Measurements from ENCODE around the gene C16orf90. TPM values are rescaled to one million over a fixed set of nuclear protein-coding genes. Genes with fewer than 3 reads are reported as not detected.
"Not testable (repeated sequence)": the region's sequence is repeated elsewhere in the genome, so short reads cannot be mapped to it uniquely, and the experiment has no call there.

The C16orf90 gene
- total RNA-seq, 1 donor from 2014 or later: not detected

DNA sequence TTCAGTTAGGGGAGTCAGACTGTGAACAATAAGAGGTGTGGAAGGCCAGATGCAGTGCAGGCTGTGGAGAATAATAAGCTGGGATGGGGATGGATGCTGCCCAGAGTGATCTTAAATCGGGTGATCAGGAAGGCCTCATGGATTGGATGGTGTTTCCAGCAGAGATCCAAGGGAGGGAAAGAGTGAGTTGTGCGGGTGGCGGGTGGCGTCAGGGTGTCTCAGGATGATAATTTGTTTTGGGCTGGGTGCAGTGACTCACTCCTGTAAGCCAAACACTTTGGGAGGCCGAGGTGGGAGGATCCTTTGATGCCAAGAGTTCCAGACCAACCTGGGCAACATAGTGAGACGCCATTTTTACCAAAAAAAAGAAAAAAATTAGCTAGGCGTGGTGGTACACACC lies 13.4 kb upstream of the C16orf90 start:
- H3K27me3 Mint-ChIP-seq (ENCODE audit: low read depth): no peaks in the 10 kb centered on the region
- intact Hi-C loops (cut with micrococcal nuclease): loop anchor here (10.0 kb wide), 2 partner anchors 106 to 454 kb away; partner anchors contain the start of gene SLX4
- no peaks in the 10 kb centered on the region for H3K9me3 Mint-ChIP-seq
- peak overlapping the region; percentile 74 for H3K27ac Mint-ChIP-seq
- H3K4me3 Mint-ChIP-seq (ENCODE audit: low read depth): no peak overlapping the region
- peaks cover 53% of the 10 kb centered on the region for H3K36me3 Mint-ChIP-seq (ENCODE audit: low read depth)
- no peak for DNase-seq (ENCODE audit: low spot score)
- H3K4me1 Mint-ChIP-seq (ENCODE audit: low read depth): peaks cover 53% of the 10 kb centered on the region

DNA sequence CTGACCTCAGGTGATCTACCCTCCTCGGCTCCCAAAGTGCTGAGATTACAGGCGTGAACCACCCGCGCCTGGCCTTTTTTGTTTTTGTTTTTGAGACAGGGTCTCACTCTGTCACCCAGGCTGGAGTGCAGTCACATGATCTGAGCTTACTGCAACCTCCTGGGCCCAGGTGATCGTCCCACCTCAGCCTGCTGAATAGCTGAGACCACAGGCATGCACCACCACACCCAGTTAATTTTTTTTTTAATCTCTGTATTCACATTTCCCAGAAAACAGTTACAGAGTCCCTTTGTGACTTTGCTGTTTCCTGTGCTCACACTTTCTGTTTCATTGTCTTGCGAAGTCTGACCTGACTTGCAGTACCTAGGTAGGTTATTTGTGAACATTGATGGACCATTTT lies 8.2 kb upstream of the C16orf90 start:
- peak; percentile 69 for DNase-seq (ENCODE audit: low spot score)
- intact Hi-C loops (cut with micrococcal nuclease): loop anchor here (5.0 to 10.0 kb wide), 6 partner anchors 111 to 769 kb away; partner anchors contain the start of genes SLX4, TFAP4 and ZNF263

DNA sequence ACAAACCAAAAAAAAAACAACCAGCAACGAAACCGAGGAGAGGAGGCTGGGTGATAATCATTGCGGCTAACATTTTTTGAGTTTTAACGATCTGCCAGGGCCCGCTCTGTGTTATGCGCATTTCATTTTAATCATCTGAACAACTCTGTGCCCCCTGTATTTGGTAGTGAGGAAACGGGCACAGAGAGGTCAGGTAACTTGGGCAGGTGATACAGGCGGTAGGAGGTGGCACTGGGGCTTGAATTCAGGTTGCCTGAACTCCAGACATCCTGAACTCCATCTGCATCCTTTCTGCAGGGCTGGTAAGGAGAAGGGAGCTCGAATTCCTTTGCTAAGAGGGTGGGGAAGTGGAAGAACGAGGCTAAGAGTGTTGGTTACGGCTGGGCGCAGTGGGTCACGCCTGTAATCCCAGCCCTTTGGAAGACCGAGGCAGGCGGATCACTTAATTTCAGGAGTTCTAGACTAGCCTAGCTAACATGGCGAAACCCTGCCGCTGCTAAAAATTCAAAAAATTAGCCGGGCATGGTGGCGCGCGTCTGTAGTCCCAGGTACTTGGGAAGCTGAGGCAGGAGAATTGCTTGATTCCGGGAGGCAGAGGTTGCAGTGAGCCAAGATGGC lies 6.6 kb upstream of the C16orf90 start:
- no peaks in the 10 kb centered on the region for H3K27me3 Mint-ChIP-seq (ENCODE audit: low read depth)
- peaks cover 51% of the 10 kb centered on the region for H3K4me1 Mint-ChIP-seq (ENCODE audit: low read depth)
- DNase-seq (ENCODE audit: low spot score): no peak
- H3K36me3 Mint-ChIP-seq (ENCODE audit: low read depth): peaks cover 15% of the 10 kb centered on the region
- peak overlapping the region; percentile 77 for H3K27ac Mint-ChIP-seq
- peak overlapping the region; percentile 95 for H3K4me3 Mint-ChIP-seq (ENCODE audit: low read depth)
- intact Hi-C loops (cut with micrococcal nuclease): loop anchor here (2.0 to 10.0 kb wide), 9 partner anchors 43 to 770 kb away; partner anchors contain the start of genes SLX4, TFAP4, ZNF174 and ZNF263
- no peaks in the 10 kb centered on the region for H3K9me3 Mint-ChIP-seq

More for the DNA sequence above, 8.2 kb upstream of the C16orf90 start:
- Mint-ChIP-seq H3K9me3 (no peaks in the 10 kb centered on the region), H3K4me3 (ENCODE audit: low read depth) (peak overlapping the region; percentile 69), H3K4me1 (ENCODE audit: low read depth) (peaks cover 57% of the 10 kb centered on the region), H3K27me3 (ENCODE audit: low read depth) (no peaks in the 10 kb centered on the region), H3K27ac (peak overlapping the region; percentile 93), H3K36me3 (ENCODE audit: low read depth) (peaks cover 22% of the 10 kb centered on the region)

DNA sequence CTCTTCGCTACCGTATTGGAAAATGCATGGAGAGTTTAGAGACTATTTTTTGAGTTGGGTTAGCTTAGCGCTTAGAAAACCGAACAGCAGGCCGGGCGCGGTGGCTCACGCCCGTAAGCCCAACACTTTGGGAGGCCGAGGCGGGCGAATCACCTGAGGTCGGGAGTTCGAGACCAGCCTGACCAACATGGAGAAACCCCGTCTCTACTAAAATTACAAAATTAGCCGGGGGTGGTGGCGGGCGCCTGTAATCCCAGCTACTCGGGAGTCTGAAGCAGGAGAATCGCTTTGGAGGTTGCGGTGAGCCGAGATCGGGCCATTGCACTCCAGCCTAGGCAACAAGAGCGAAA lies 6.1 kb upstream of the C16orf90 start:
- Mint-ChIP-seq H3K4me1 (ENCODE audit: low read depth) (peaks cover 51% of the 10 kb centered on the region), H3K4me3 (ENCODE audit: low read depth) (peak overlapping the region; percentile 95), H3K36me3 (ENCODE audit: low read depth) (peaks cover 15% of the 10 kb centered on the region), H3K27ac (peak overlapping the region; percentile 91)
- not testable (repeated sequence) for DNase-seq (ENCODE audit: low spot score); H3K27me3 Mint-ChIP-seq (ENCODE audit: low read depth); H3K9me3 Mint-ChIP-seq
- intact Hi-C loops (cut with micrococcal nuclease): loop anchor here (2.0 to 10.0 kb wide), 9 partner anchors 43 to 771 kb away; partner anchors contain the start of genes SLX4, TFAP4, ZNF174 and ZNF263

DNA sequence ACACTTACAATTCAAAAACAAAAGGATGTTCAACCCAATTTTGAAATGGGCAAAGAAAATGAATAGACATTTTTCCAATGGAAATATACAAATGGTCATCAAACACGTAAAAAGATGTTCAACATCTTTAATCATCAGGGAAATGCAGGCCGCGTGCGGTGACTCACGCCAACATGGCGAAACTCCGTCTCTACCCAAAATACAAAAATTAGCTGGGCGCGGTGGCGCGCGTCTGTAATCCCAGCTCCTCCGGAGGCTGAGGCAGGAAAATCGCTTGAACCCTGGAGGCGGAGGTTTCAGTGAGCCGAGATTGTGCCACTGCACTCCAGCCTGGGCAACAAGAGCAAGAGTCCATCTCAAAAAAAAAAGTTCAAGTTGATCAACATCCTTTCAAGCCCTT lies 3.7 kb upstream of the C16orf90 start:
- peak overlapping the region; percentile 37 for H3K4me3 Mint-ChIP-seq (ENCODE audit: low read depth)
- no peaks in the 10 kb centered on the region for H3K36me3 Mint-ChIP-seq (ENCODE audit: low read depth)
- intact Hi-C loops (cut with micrococcal nuclease): no loop called here
- peaks cover 31% of the 10 kb centered on the region for H3K4me1 Mint-ChIP-seq (ENCODE audit: low read depth)
- no peak overlapping the region for H3K27ac Mint-ChIP-seq
- H3K9me3 Mint-ChIP-seq: no peaks in the 10 kb centered on the region
- no peak for DNase-seq (ENCODE audit: low spot score)
- H3K27me3 Mint-ChIP-seq (ENCODE audit: low read depth): no peaks in the 10 kb centered on the region

DNA sequence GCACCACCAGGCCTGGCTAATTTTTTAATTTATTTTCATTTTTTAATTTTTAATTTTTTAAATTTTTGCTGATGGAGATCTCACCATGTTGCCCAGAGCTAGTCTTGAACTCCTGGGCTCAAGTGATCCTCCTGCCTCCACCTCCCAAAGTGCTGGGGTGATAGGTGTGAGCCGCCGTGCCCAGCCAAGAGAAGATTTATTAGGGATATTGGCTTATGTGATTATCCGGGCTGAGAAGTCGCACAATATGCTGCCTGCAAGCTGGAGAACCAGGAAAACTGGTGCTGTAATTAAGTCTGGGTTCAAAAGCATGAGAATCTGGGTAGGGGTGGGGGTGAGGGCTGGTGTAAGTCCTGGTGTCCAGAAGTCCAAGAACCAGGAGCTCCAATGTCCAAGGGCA lies 2.5 kb upstream of the C16orf90 start:
- H3K27me3 Mint-ChIP-seq (ENCODE audit: low read depth): no peaks in the 10 kb centered on the region
- H3K4me1 Mint-ChIP-seq (ENCODE audit: low read depth): peaks cover 23% of the 10 kb centered on the region
- no peaks in the 10 kb centered on the region for H3K36me3 Mint-ChIP-seq (ENCODE audit: low read depth)
- H3K9me3 Mint-ChIP-seq: no peaks in the 10 kb centered on the region
- DNase-seq (ENCODE audit: low spot score): no peak
- H3K4me3 Mint-ChIP-seq (ENCODE audit: low read depth): no peak overlapping the region
- intact Hi-C loops (cut with micrococcal nuclease): no loop called here
- no peak overlapping the region for H3K27ac Mint-ChIP-seq

DNA sequence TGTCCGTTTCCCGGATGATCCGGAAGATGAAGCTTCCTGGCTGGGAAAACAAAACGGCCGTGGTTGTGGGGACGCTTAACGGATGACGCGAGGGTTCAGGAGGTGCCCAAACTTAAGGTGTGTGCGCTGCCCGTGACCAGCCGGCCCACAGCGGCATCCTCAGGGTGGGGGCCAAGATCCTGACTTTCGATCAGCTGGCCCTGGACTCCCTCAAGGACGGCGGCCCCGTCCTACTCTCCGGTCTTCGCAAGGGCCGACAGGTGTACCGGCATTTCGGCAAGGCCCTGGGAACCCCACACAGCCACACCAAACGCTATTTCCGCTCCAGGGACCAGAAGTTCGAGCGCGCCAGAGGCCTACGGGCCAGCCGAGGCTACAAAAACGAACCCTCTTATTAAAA lies 1.1 kb upstream of the C16orf90 start:
- H3K36me3 Mint-ChIP-seq (ENCODE audit: low read depth): no peaks in the 10 kb centered on the region
- DNase-seq (ENCODE audit: low spot score): no peak
- intact Hi-C loops (cut with micrococcal nuclease): no loop called here
- H3K9me3 Mint-ChIP-seq: no peaks in the 10 kb centered on the region
- no peak overlapping the region for H3K4me3 Mint-ChIP-seq (ENCODE audit: low read depth)
- H3K4me1 Mint-ChIP-seq (ENCODE audit: low read depth): peaks cover 14% of the 10 kb centered on the region
- H3K27me3 Mint-ChIP-seq (ENCODE audit: low read depth): no peaks in the 10 kb centered on the region
- no peak overlapping the region for H3K27ac Mint-ChIP-seq

DNA sequence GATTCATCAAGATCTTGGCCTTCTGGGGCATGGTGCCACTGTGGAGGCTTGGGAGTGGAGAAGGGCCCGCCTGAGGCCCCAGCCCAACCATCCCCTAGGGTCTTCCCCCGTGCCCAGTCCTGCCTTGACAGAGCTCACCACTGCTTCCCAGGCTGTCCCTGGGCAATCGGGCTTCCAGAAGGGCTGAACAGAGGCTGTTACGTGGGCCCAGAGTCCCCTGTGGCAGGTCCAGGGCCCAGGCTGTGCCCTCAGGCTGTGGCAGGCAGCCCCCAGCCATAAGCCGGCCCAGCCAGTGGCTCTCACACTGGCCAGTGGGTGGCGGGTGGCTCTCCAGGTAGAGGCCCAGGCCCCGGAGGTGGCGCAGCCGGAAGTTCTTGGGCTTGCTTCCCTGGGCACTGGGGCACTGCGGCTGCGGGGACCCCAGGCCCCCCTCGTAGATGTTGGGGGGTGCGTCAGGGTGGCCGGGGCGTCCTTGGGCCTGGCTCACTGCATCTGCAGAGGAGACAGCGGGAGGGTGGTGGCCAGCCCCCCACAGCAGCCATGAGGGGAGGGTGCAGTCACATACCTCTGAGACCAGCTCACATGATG lies 809 bp downstream of the C16orf90 start:
- H3K36me3 Mint-ChIP-seq (ENCODE audit: low read depth): no peaks in the 10 kb centered on the region
- H3K27ac Mint-ChIP-seq: no peak overlapping the region
- no peak for DNase-seq (ENCODE audit: low spot score)
- intact Hi-C loops (cut with micrococcal nuclease): no loop called here
- H3K27me3 Mint-ChIP-seq (ENCODE audit: low read depth): no peaks in the 10 kb centered on the region
- no peaks in the 10 kb centered on the region for H3K4me1 Mint-ChIP-seq (ENCODE audit: low read depth)
- H3K4me3 Mint-ChIP-seq (ENCODE audit: low read depth): no peak overlapping the region
- H3K9me3 Mint-ChIP-seq: no peaks in the 10 kb centered on the region

DNA sequence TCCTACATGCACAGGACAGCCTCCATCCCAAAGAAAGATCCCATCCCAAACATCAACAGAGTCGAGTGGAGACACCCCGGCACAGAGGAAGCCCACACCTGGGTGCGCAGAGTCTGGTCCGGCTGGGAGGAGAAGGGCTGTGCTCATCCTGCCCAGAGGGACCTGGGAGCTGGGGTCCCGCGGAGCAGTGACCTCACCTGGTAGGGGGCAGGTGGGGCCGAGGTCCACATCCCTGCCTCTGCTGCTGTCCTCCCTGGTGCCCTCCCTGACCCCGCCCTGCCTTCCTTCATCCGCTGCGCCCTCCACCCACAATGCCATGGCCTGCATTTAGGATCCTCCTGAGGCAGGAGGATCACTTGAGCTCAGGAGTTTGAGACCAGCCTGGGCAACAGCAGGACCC lies 2.9 kb downstream of the C16orf90 start:
- no peaks in the 10 kb centered on the region for H3K27me3 Mint-ChIP-seq (ENCODE audit: low read depth)
- H3K4me1 Mint-ChIP-seq (ENCODE audit: low read depth): no peaks in the 10 kb centered on the region
- no peak overlapping the region for H3K27ac Mint-ChIP-seq
- intact Hi-C loops (cut with micrococcal nuclease): no loop called here
- DNase-seq (ENCODE audit: low spot score): no peak
- no peak overlapping the region for H3K4me3 Mint-ChIP-seq (ENCODE audit: low read depth)
- H3K9me3 Mint-ChIP-seq: no peaks in the 10 kb centered on the region
- no peaks in the 10 kb centered on the region for H3K36me3 Mint-ChIP-seq (ENCODE audit: low read depth)

DNA sequence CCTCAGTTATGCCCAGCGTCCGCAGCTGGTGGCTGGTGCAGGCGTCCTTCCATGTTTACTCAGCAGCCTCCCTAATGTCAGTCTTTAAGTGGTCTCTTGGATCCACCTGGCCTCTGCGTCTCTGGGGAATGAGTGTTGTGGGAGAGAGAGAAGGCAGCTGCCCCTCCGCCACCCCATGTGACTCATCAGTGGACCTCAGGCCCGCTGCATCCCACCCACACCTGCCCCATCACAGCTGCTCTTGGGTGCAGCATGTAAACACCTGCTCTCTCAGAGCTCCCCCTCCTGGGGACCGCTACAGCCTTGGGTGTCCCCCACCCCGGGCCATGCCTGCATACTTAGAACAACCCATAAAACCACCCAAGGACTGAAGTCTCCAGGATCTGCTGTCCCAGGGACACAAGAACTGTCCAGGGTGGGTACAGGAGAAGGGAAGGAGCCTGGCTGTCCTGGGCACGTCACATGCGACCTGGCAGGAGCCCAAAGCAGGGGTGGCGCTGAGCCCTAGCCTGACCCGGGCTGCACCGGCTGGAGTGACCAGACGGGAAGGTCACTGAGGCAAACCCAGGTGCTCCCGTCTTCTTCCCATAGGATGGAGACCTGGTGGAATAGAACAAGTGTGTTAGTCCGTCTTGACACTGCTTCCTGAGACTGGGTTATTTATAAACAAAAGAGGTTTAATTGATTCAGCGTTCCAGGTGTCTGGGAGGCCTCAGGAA lies 4.2 kb downstream of the C16orf90 start:
- Mint-ChIP-seq H3K36me3 (ENCODE audit: low read depth) (peaks cover 4% of the 10 kb centered on the region), H3K27me3 (ENCODE audit: low read depth) (no peaks in the 10 kb centered on the region), H3K4me1 (ENCODE audit: low read depth) (no peaks in the 10 kb centered on the region), H3K4me3 (ENCODE audit: low read depth) (no peak overlapping the region), H3K9me3 (no peaks in the 10 kb centered on the region), H3K27ac (no peak overlapping the region)
- intact Hi-C loops (cut with micrococcal nuclease): no loop called here
- DNase-seq (ENCODE audit: low spot score): no peak

DNA sequence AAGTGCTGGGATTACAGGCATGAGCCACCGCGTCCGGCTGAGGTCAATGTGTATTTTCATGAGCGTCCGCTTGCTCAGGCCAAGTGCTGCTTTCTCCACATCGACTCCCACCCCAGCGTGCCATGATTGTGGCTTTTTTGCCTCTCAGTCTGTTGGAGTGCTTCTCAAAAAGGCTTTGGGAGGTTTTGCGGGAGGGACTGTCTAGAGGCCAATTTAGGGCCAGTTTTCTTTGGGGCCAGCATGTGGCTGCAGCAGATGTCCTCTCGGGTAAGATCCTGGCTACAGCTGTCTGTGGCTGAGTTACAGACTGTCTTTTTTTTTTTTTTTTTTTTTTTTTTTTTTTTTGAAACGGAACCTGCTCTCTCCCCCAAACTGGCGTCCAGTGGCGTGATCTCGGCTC lies 6.5 kb downstream of the C16orf90 start:
- H3K27ac Mint-ChIP-seq: no peak overlapping the region

DNA sequence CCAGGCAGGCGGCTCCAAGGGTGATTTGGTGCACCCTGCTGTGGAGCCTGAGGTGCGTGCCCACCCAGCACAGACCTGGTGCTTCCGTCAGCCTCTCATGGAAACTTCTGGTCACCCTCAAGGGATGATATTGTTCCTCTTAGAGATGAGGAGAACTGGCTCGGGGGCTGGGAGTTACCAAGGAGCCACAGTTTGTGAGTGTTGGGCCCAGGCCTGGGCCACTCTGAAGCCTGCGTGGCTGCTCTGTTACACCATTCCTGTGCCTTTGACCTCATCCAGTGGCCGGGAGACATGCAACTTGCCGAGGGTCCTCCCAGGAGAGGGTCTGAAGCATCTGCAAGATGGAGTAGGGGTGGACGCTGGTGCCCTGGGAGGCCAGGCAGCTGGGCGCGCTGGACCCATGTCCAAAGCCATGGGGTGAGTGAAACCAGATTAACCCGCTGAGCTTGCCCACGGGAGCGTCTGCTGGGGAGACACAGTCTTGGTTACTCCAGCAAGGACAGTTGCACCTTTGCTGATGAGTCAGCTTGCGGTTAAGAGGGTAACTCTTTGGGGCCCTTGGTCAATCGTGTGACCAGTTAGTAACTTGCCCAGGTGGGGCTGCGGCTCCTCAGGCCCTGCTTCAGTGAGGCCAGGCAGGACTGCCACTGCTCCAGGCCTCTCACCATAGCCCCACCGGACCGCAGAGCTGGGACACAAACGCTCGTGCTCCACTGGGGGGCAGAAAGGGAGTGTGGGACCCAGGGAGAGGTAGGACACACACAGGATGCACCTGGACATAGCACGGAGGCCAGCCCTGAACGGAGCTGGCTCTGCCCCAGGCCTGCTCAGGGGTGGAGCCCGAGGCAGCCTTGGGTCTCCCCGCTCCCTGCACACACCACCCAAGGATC lies 7.5 kb downstream of the C16orf90 start:
- Mint-ChIP-seq H3K4me1 (ENCODE audit: low read depth) (no peaks in the 10 kb centered on the region), H3K36me3 (ENCODE audit: low read depth) (peaks cover 20% of the 10 kb centered on the region), H3K27me3 (ENCODE audit: low read depth) (no peaks in the 10 kb centered on the region), H3K9me3 (no peaks in the 10 kb centered on the region), H3K4me3 (ENCODE audit: low read depth) (no peak overlapping the region), H3K27ac (no peak overlapping the region)
- intact Hi-C loops (cut with micrococcal nuclease): no loop called here
- no peak for DNase-seq (ENCODE audit: low spot score)

More for the DNA sequence above, 6.5 kb downstream of the C16orf90 start:
- DNase-seq (ENCODE audit: low spot score): no peak
- Mint-ChIP-seq H3K4me1 (ENCODE audit: low read depth) (no peaks in the 10 kb centered on the region), H3K4me3 (ENCODE audit: low read depth) (no peak overlapping the region), H3K27me3 (ENCODE audit: low read depth) (no peaks in the 10 kb centered on the region), H3K9me3 (no peaks in the 10 kb centered on the region), H3K36me3 (ENCODE audit: low read depth) (peaks cover 9% of the 10 kb centered on the region)
- intact Hi-C loops (cut with micrococcal nuclease): no loop called here

Measured in activated T-helper 2 cell treated with anti-CD3 and anti-CD28 coated beads, Interferon-gamma antibody, Interleukin-2, Interleukin-4, amounts not matched to agents 10 μg/mL and 5 μg/mL and 100 μg/mL, durations not matched to agents 14 hours and 24 hours and 36 hours (primary cell).